SK-N-MC (cell line): Measurements from ENCODE around the gene PDE9A.

Experiments used
- DNase-seq: peaks from one replicate; pipeline ENCODE4 v3.0.0-alpha.2; 2011; ENCODE audit warnings: low read depth, low spot score
- H3K27ac ChIP-seq: fragments of 200-600 bp; sonication (generic); 2 replicates; pipeline ENCODE4 v1.5.1; 2016; ENCODE audit warnings: mixed run types
- H3K36me3 ChIP-seq: fragments of 200-600 bp; sonication (generic); 2 replicates; pipeline ENCODE4 v1.6.1; 2017; ENCODE audit warnings: antibody characterized with exemption, low read length, mixed read lengths; ENCODE audit not compliant: insufficient read depth
- H3K4me3 ChIP-seq: fragments of 200-600 bp; sonication (generic); 2 replicates; pipeline ENCODE4 v1.5.1; 2016
- H3K9ac ChIP-seq: fragments of 200-600 bp; sonication (generic); 2 replicates; pipeline ENCODE4 v1.8.0; 2017; ENCODE audit warnings: mixed run types, mixed read lengths; ENCODE audit not compliant: insufficient read length
- H3K9me3 ChIP-seq: fragments of 200-600 bp; sonication (generic); 2 replicates; pipeline ENCODE4 v1.6.1; 2017; ENCODE audit warnings: low read depth, mild to moderate bottlenecking, antibody characterized with exemption, low read length, moderate library complexity, mixed read lengths
- EZH2 ChIP-seq: fragments of 200-600 bp; sonication (generic); IDR thresholded peaks from one replicate; pipeline ENCODE4 v1.6.1; 2017; ENCODE audit warnings: antibody characterized with exemption
- FOXP2 ChIP-seq: optimal IDR thresholded peaks from 2 replicates; pipeline ENCODE3; 2011; ENCODE audit warnings: mild to moderate bottlenecking, moderate library complexity; ENCODE audit not compliant: insufficient read depth; ENCODE audit errors: extremely low read length, control extremely low read depth
- POLR2AphosphoS5 ChIP-seq: IDR thresholded peaks from 2 replicates; pipeline ENCODE4 v1.6.1; 2012; ENCODE audit warnings: mild to moderate bottlenecking, low read depth, low read length, borderline replicate concordance

The PDE9A gene

DNA sequence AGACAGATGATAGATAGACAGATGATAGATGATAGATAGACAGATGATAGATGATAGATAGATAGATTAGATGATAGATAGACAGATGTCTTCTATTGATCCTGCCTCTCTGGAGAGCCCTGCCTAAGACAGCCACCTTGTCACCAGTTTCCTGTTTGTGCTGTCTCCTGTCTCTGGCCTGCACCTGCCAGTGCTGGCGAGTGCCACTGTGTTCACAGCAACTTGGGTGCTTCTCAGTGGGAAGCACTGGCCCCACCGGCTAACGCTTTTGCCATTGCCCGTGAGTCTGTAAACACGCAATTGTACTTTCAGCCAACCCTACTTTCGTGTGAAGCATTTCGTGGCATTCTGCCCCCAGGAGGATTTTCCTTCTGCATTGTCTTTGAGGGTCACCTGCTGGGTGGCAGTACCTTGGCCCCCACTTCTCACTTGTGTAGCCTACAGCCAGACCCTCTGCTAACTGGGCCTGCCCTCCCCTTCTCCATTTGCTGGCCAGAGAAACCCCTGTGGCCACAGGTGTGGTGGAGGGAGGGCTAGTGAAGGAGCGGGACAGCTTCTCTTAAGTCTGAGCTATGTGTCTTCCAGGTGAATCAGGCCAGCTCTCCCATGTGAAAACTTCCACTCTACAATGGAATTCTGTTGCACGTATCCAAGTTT is 23.4 kb upstream of the PDE9A start:
- DNase-seq = no peak
- H3K9ac ChIP-seq = no peak overlapping the region
- H3K36me3 ChIP-seq = no peaks in the 10 kb centered on the region
- H3K27ac ChIP-seq = no peak overlapping the region
- H3K4me3 ChIP-seq = no peak overlapping the region
- H3K9me3 ChIP-seq = no peaks in the 10 kb centered on the region
- TF ChIP-seq FOXP2 (no peak), EZH2 (no peak), POLR2AphosphoS5 (no peak)

DNA sequence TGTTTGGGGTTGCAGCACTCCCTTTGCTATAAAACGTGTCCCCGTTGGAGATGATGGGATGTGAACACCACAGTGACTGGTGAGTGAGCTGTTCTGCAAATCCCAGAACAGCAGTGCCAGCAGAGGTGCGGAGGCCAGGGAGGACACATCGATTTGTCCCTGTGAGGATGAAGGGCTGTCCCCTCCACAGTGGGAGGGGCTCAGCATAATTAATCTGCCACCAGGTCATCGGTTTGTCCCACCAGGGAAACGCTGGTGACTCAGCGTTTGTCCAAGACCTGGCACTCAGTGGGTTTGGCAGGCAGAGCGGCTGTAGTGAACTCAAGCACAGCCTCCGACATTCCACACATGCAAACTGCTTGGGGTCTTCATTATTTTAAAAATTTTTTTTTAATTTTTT is 22.8 kb upstream of the PDE9A start:
- H3K9me3 ChIP-seq = no peaks in the 10 kb centered on the region
- TF ChIP-seq POLR2AphosphoS5 (no peak), FOXP2 (no peak)
- H3K27ac ChIP-seq = no peak overlapping the region
- H3K36me3 ChIP-seq = no peaks in the 10 kb centered on the region
- H3K9ac ChIP-seq = no peak overlapping the region
- DNase-seq = no peak
- no peak overlapping the region for H3K4me3 ChIP-seq

GRCh38 chr21:42631142-42631541 is 22.3 kb upstream of the PDE9A start:
- no peak overlapping the region for H3K27ac ChIP-seq
- H3K4me3 ChIP-seq = no peak overlapping the region
- no peak for DNase-seq
- no peaks in the 10 kb centered on the region for H3K9me3 ChIP-seq
- no peak overlapping the region for H3K9ac ChIP-seq
- no peaks in the 10 kb centered on the region for H3K36me3 ChIP-seq
- no peak for TF ChIP-seq FOXP2
- TF ChIP-seq EZH2 = no peak
- no peak for TF ChIP-seq POLR2AphosphoS5

DNA sequence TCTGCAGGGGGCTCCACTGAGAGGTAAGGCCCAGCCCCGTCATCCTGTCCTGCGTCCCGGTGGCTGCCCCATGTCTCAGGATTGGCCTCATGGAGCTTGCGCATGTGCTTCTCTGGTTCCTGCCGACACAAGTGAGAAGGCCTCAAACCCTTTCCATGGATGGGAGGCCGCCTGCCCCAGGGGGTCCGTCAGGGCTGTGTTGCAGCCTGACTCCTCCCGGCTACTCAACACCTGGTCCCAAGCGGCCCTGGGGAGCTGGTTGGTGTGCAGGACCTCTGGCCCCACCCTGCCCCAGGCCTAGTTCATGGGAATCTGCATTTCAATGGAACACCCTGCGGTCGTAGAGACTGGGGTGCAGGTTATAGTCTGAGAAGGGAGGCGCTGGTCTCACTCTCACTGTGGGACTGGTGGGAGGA is 21.1 kb upstream of the PDE9A start:
- TF ChIP-seq FOXP2 = no peak
- no peak overlapping the region for H3K9ac ChIP-seq
- H3K4me3 ChIP-seq = no peak overlapping the region
- H3K27ac ChIP-seq = no peak overlapping the region
- no peaks in the 10 kb centered on the region for H3K36me3 ChIP-seq
- DNase-seq = no peak
- no peaks in the 10 kb centered on the region for H3K9me3 ChIP-seq

DNA sequence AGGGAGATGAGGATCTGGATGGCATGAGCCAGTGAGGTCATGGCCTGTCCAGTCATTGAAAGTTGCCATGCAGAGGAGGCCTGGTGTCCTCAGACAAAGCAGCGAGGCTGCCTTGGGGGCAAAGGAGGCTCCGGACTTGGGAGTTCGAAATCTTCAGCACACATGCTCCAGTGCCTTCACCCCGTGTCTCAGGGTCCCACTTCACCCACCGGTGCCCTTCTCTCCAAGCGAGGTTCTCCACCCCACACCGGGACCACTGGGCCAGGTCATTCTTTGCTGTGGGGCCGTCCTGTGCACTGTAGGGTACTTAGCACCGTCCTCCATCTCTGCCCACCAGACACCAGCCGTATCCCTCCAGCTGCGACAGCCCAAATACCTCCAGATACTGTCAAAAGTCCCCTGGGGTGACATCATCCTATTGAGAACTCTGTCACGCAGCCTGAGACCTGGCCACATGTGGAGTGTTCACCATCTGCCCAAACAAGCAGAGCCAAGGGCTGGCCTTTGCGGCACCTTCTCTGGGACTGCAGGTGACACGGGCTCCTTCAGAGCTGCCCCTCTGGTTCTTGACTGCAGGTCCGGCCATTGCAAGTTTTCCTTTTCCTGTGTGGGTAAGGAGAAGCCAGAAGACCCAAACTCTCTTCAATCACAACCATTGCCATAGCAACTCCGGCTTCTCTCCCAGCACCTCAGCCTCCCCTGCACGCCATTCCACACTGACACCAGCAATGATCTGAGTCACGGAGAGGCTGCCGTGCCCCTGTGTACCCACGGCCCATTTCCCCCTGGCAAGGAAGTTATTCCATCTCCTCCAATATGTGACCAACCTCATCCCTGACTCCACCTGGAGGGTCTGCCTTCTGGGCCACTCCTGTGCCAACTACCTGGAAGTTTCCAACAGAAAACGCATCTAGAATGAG is 20.4 kb upstream of the PDE9A start:
- Histone ChIP-seq H3K9me3 (no peaks in the 10 kb centered on the region), H3K36me3 (no peaks in the 10 kb centered on the region), H3K9ac (no peak overlapping the region), H3K4me3 (no peak overlapping the region), H3K27ac (no peak overlapping the region)
- DNase-seq = no peak
- TF ChIP-seq EZH2 (no peak), POLR2AphosphoS5 (no peak), FOXP2 (no peak)

DNA sequence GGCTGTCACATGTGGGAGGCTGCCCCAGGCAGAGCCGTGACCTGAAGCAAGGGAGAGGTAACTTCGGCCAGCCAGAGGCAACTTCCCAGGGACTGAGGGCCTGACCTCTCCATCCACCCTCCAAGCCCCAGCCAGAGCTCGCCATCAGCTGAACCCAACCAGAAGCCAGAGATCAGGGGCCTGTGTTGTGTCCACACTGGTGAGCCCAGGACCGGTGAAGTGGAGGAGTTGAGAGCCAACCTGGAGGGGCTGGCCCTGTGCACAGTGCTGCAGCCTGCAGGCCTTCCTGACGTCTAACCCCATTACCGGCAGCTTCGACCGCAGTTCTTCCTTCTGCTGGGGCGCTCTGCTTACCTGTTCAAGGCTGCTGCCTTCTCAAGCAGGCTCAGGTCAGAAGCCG is 19.6 kb upstream of the PDE9A start:
- TF ChIP-seq EZH2 = no peak
- no peak for TF ChIP-seq FOXP2
- no peak for TF ChIP-seq POLR2AphosphoS5
- no peak for DNase-seq
- H3K4me3 ChIP-seq = no peak overlapping the region
- H3K36me3 ChIP-seq = no peaks in the 10 kb centered on the region
- no peak overlapping the region for H3K27ac ChIP-seq
- H3K9ac ChIP-seq = no peak overlapping the region
- no peaks in the 10 kb centered on the region for H3K9me3 ChIP-seq

GRCh38 chr21:42635848-42636519 is 17.4 kb upstream of the PDE9A start:
- no peak overlapping the region for H3K4me3 ChIP-seq
- no peaks in the 10 kb centered on the region for H3K36me3 ChIP-seq
- no peak overlapping the region for H3K27ac ChIP-seq
- H3K9ac ChIP-seq = no peak overlapping the region
- H3K9me3 ChIP-seq = no peaks in the 10 kb centered on the region
- DNase-seq = no peak
- no peak for TF ChIP-seq POLR2AphosphoS5
- no peak for TF ChIP-seq EZH2
- no peak for TF ChIP-seq FOXP2

DNA sequence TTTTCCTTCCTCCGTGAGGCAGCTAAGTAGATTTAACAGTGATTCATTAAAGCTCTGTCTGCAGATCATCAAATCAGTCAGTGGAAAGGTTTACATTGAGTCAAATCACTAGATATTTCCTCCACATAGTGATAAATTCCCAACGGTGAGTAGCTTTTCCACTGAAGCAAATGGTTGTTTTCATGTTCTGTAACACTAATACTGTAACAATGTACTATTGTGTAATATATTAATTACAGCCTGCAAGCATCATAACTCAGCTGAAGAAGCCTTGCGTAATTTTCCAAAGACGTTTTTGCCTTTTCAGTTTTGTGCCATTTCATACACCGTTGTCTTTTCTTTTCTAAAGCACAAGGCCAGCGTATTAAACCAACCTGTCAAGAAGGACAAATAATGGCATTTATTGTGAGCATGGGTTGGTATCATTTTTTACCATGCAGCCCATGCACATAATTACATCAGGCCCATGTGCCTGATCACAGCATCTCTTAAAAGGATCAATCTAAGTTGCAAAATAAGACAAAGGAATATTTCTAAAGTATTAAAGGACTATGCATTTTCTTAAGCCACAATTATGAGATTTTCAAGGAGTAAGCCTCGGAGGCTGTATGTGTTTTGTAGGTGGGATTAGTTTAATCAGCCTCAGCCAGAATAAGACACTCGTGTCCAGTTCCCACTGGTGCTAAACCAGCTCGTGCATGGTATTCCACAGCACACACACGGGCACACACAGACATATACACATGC is 16.7 kb upstream of the PDE9A start:
- H3K4me3 ChIP-seq = no peak overlapping the region
- H3K9ac ChIP-seq = no peak overlapping the region
- TF ChIP-seq EZH2 (no peak), POLR2AphosphoS5 (no peak), FOXP2 (no peak)
- no peaks in the 10 kb centered on the region for H3K9me3 ChIP-seq
- H3K36me3 ChIP-seq = no peaks in the 10 kb centered on the region
- H3K27ac ChIP-seq = no peak overlapping the region
- DNase-seq = no peak
